MCF 10A (cell line): ENCODE measurements around the gene CKS1B. TPM values are rescaled to one million over a fixed set of nuclear protein-coding genes. Genes with fewer than 3 reads are reported as not detected.

Experiments used
- BruUV-seq: library from RNA; stranded (reverse); fragments of 400-500 nt; replicated peaks from 2 replicates; lab custom pipeline; 2021; lab: Mats Ljungman, UMichigan
- CTCF ChIA-PET: fragments of 300-600 bp; sonication (Branson Sonifier 250); formaldehyde crosslinking; extraction: SDS; loops from one replicate; lab custom pipeline; 2021; ENCODE audit warnings: antibody characterized with exemption, inconsistent platforms; lab: Yijun Ruan, JAX
- POLR2A ChIA-PET: fragments of 300-600, 350-650 bp; sonication (Branson Sonifier 250); formaldehyde crosslinking; extraction: SDS; loops from one replicate; lab custom pipeline; 2020; ENCODE audit warnings: antibody characterized with exemption, inconsistent platforms; lab: Yijun Ruan, JAX
- DNase-seq: peaks from one replicate; pipeline ENCODE4 v3.0.0-alpha.2; 2018; ENCODE audit not compliant: unreplicated experiment
- H3K27ac Mint-ChIP-seq: one replicate; pipeline ENCODE4 v1.8.0; 2022; ENCODE audit warnings: mild to moderate bottlenecking, low read depth, mixed read lengths; ENCODE audit not compliant: unreplicated experiment
- H3K27me3 Mint-ChIP-seq: one replicate; pipeline ENCODE4 v1.8.0; 2022; ENCODE audit warnings: mixed read lengths; ENCODE audit not compliant: insufficient read depth, unreplicated experiment
- H3K36me3 Mint-ChIP-seq: one replicate; pipeline ENCODE4 v1.8.0; 2022; ENCODE audit warnings: mild to moderate bottlenecking, moderate library complexity, mixed read lengths; ENCODE audit not compliant: insufficient read depth, unreplicated experiment
- H3K4me1 Mint-ChIP-seq: one replicate; pipeline ENCODE4 v1.8.0; 2022; ENCODE audit warnings: mixed read lengths; ENCODE audit not compliant: insufficient read depth, unreplicated experiment
- H3K4me3 Mint-ChIP-seq: one replicate; pipeline ENCODE4 v1.8.0; 2022; ENCODE audit warnings: mild to moderate bottlenecking, moderate library complexity, mixed read lengths; ENCODE audit not compliant: unreplicated experiment
- H3K9me3 Mint-ChIP-seq: one replicate; pipeline ENCODE4 v1.8.0; 2022; ENCODE audit warnings: mixed read lengths; ENCODE audit not compliant: unreplicated experiment
- CTCF ChIP-seq: fragments of 200-600 bp; IDR thresholded peaks from one replicate; pipeline ENCODE4 v1.8.0; 2022; ENCODE audit warnings: antibody characterized with exemption, mild to moderate bottlenecking; ENCODE audit not compliant: unreplicated experiment
- intact Hi-C: fragments of 100-400 bp; cut with micrococcal nuclease; formaldehyde crosslinking; loops from 2 replicates; pipeline ENCODE4 v1.14.1; 2022
- total RNA-seq: library from RNA; stranded (reverse); gene quantifications from 2 replicates; pipeline ENCODE4 v1.2.3, GENCODE V29; 2022

The CKS1B gene
- total RNA-seq, 1 experiment from 2014 or later: 285 TPM

GRCh38 chr1:155004352-155005075 is 30.0 kb downstream of the CKS1B start:
- no peaks in the 10 kb centered on the region for H3K27me3 Mint-ChIP-seq
- peak; percentile 53 for DNase-seq
- H3K27ac Mint-ChIP-seq: peak overlapping the region; percentile 97
- intact Hi-C loops: loop anchor here (1.0 to 5.0 kb wide), 2 partner anchors 13 to 447 kb away; partner anchors contain the start of gene UBE2Q1
- peaks cover 23% of the 10 kb centered on the region for H3K36me3 Mint-ChIP-seq
- CTCF ChIA-PET: interaction anchor here (0.6 to 2.5 kb wide), 17 partner anchors 8 to 80 kb away, joined by 3 to 24 read pairs (median 4); partner anchors contain the start of genes ADAM15, FLAD1, LENEP and PYGO2
- peaks cover 64% of the 10 kb centered on the region for H3K4me1 Mint-ChIP-seq
- H3K9me3 Mint-ChIP-seq: no peaks in the 10 kb centered on the region
- TSS peak; percentile 53 for BruUV-seq
- POLR2A ChIA-PET: interaction anchor here (0.7 to 41.1 kb wide), 18 partner anchors 10 to 1042 kb away, joined by 3 to 1917 read pairs (median 5); partner anchors contain the start of genes ADAM15, CKS1B, DCST1 and DCST2
- peak overlapping the region; percentile 90 for H3K4me3 Mint-ChIP-seq
- TF ChIP-seq CTCF: no peak

GRCh38 chr1:155005076-155006011 is 30.9 kb downstream of the CKS1B start:
- peak; percentile 91 for DNase-seq
- CTCF ChIA-PET: interaction anchor here (0.8 to 2.5 kb wide), 14 partner anchors 9 to 80 kb away, joined by 3 to 24 read pairs (median 4); partner anchors contain the start of genes ADAM15 and PYGO2

GRCh38 chr1:155006601-155007101 is 32.2 kb downstream of the CKS1B start:
- DNase-seq: no peak
- ChIA-PET CTCF (interaction anchor here (0.9 to 1.8 kb wide), 8 partner anchors 10 to 79 kb away, joined by 3 to 19 read pairs (median 4); partner anchors contain the start of genes ADAM15 and PYGO2), POLR2A (interaction anchor here (0.6 to 41.1 kb wide), 6 partner anchors 9 to 44 kb away, joined by 3 to 1917 read pairs (median 10); partner anchors contain the start of genes ADAM15, CKS1B, FLAD1 and PBXIP1)
- no peaks in the 10 kb centered on the region for H3K9me3 Mint-ChIP-seq
- H3K36me3 Mint-ChIP-seq: peaks cover 35% of the 10 kb centered on the region
- H3K4me1 Mint-ChIP-seq: peaks cover 69% of the 10 kb centered on the region
- H3K27me3 Mint-ChIP-seq: no peaks in the 10 kb centered on the region
- BruUV-seq: no TSS peak
- H3K4me3 Mint-ChIP-seq: peak overlapping the region; percentile 90
- intact Hi-C loops: no loop called here
- TF ChIP-seq CTCF: no peak
- peak overlapping the region; percentile 97 for H3K27ac Mint-ChIP-seq

More at GRCh38 chr1:155005076-155006011, 30.9 kb downstream of the CKS1B start:
- Mint-ChIP-seq H3K4me3 (peak overlapping the region; percentile 90), H3K9me3 (no peaks in the 10 kb centered on the region), H3K4me1 (peaks cover 63% of the 10 kb centered on the region), H3K27ac (peak overlapping the region; percentile 97), H3K36me3 (peaks cover 29% of the 10 kb centered on the region), H3K27me3 (no peaks in the 10 kb centered on the region)
- BruUV-seq: no TSS peak
- POLR2A ChIA-PET: interaction anchor here (0.6 to 41.1 kb wide), 14 partner anchors 11 to 1043 kb away, joined by 3 to 1917 read pairs (median 6); partner anchors contain the start of genes ADAM15, CKS1B, EFNA3 and FLAD1
- intact Hi-C loops: no loop called here
- no peak for TF ChIP-seq CTCF
